ENCODE measurements around the gene ATXN7L1. TPM values are rescaled to one million over a fixed set of nuclear protein-coding genes. Genes with fewer than 3 reads are reported as not detected.

ATXN7L1 gene
- total RNA-seq, 4 donors from 2014 or later = 8.0 to 14.1 (median 10.6) TPM

DNA sequence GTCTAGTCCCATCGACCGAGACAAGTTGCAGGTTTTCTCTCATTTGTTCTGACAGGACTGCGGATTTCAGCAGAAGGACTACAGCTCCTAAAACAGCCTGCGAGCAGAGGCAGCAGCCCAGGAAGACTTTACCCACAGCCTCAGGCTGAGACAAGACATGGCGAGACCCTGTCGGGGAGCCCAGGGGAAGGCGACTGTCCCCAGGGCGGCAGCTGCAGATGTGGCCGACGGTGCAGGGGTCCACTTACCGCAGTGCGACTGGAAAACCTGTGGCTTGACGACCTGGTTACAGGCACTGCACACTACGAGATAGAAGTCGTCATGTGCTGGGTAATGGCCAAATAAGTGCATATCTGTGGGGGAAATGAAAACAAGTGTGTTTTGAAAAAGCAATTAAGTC is 88.0 kb downstream of the ATXN7L1 start:
- Histone ChIP-seq H3K9me3 (no peaks in the 10 kb centered on the region), H3K4me3 (no peak overlapping the region), H3K4me1 (peaks cover under 1 to 44% (median 14%) of the 10 kb centered on the region in 3 donors), H3K27ac (no peak overlapping the region), H3K27me3 (no peaks in the 10 kb centered on the region), H3K36me3 (peaks cover 0 to 14% (median 3%) of the 10 kb centered on the region in 3 donors)
- WGBS, 2 donors = 84 to 92% methylated on average over 11 of the region's 15 CpGs
- no peak for TF ChIP-seq POLR2A (IDR thresholded peaks at IDR 0.05)
- TF ChIP-seq, protein P1, sequence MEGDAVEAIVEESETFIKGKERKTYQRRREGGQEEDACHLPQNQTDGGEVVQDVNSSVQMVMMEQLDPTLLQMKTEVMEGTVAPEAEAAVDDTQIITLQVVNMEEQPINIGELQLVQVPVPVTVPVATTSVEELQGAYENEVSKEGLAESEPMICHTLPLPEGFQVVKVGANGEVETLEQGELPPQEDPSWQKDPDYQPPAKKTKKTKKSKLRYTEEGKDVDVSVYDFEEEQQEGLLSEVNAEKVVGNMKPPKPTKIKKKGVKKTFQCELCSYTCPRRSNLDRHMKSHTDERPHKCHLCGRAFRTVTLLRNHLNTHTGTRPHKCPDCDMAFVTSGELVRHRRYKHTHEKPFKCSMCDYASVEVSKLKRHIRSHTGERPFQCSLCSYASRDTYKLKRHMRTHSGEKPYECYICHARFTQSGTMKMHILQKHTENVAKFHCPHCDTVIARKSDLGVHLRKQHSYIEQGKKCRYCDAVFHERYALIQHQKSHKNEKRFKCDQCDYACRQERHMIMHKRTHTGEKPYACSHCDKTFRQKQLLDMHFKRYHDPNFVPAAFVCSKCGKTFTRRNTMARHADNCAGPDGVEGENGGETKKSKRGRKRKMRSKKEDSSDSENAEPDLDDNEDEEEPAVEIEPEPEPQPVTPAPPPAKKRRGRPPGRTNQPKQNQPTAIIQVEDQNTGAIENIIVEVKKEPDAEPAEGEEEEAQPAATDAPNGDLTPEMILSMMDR (IDR thresholded peaks at IDR 0.05) = no peak
- intact Hi-C loops (cut with DNase I) = no loop called here
- DNase-seq = no peak

DNA sequence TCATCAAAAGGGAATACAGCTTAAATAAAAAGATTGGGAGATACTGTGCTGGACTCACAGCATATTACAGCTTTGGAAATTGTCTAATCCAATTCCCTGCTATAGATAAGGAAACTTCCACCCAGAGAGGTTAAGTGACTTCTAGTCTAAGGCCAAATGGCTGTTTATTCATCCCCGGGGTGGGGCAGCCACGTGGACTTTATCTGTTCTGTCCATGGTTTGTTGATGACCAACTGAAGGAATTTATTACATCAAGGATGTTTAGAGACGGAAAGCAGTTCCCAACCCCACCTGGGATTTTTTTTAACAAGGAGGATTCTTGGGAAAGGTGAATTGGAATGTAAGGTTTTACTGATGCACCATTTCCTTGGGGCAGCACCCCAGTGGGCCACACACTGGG is 88.6 kb downstream of the ATXN7L1 start:
- H3K9me3 ChIP-seq = no peaks in the 10 kb centered on the region
- no peak for TF ChIP-seq POLR2A (IDR thresholded peaks at IDR 0.05)
- TF ChIP-seq, protein P1 (IDR thresholded peaks at IDR 0.05) = no peak
- no peak for DNase-seq
- WGBS, 2 donors = 61 to 70% methylated on average over 3 of the region's 3 CpGs
- H3K27ac ChIP-seq = no peak overlapping the region
- intact Hi-C loops (cut with DNase I) = no loop called here
- no peaks in the 10 kb centered on the region for H3K27me3 ChIP-seq
- no peak overlapping the region for H3K4me3 ChIP-seq
- H3K36me3 ChIP-seq = peaks cover 0 to 17% (median 3%) of the 10 kb centered on the region in 3 donors
- peaks cover 0 to 44% (median 14%) of the 10 kb centered on the region in 3 donors for H3K4me1 ChIP-seq

DNA sequence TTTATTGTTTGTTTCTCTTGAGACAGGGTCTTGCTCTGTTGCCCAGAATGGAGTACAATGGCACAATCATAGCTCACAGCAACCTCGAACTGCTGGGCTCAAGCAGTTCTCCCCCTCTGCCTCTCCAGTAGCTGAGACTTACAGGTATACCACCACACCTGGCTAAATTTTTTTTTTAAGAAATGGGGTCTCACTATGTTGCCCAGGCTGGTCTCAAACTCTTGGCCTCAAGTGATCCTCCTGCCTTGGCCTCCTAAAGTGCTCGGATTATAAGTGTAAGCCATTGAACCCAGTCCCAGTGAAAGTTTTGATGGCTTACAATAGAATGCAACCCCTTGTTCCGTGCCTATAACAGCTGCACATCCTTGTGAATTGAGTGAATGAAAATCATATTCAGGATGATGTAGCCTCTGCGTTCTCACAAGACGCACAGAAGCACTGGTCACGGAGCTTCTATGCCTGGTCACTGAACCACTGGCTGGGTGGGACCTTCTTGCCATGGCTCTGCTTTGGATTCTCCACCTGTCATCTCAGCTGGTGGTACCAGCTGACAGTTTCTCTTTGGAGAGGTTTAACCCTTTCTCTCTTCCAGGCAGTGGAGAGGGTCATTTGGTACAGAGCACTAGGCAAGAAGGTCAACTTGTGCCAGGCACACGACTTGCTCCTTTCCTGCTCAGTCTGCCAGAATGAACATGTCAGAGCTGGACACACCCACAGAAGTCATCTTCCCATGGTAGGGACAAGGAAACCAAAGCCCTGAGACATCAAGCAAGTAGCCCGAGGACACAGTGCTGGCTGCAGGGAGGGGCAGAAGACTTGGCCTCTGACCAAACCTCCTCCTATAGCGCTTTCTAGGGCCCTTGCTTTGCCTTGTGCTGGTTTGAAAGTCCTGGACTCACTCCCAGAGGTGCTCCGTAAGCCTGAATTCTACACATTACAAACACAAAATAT is 89.6 kb downstream of the ATXN7L1 start:
- TF ChIP-seq, protein P1 (IDR thresholded peaks at IDR 0.05) = no peak
- TF ChIP-seq POLR2A (IDR thresholded peaks at IDR 0.05) = no peak
- no peak overlapping the region for H3K4me3 ChIP-seq
- peaks cover 0 to 41% (median 10%) of the 10 kb centered on the region in 3 donors for H3K4me1 ChIP-seq
- intact Hi-C loops (cut with DNase I) = no loop called here
- no peak for DNase-seq
- 68 to 70% methylated on average over 8 to 10 of the region's 10 CpGs for WGBS, 2 donors
- H3K27ac ChIP-seq = no peak overlapping the region
- H3K36me3 ChIP-seq = peaks cover 0 to 22% (median 3%) of the 10 kb centered on the region in 3 donors
- no peaks in the 10 kb centered on the region for H3K9me3 ChIP-seq
- H3K27me3 ChIP-seq = no peaks in the 10 kb centered on the region

DNA sequence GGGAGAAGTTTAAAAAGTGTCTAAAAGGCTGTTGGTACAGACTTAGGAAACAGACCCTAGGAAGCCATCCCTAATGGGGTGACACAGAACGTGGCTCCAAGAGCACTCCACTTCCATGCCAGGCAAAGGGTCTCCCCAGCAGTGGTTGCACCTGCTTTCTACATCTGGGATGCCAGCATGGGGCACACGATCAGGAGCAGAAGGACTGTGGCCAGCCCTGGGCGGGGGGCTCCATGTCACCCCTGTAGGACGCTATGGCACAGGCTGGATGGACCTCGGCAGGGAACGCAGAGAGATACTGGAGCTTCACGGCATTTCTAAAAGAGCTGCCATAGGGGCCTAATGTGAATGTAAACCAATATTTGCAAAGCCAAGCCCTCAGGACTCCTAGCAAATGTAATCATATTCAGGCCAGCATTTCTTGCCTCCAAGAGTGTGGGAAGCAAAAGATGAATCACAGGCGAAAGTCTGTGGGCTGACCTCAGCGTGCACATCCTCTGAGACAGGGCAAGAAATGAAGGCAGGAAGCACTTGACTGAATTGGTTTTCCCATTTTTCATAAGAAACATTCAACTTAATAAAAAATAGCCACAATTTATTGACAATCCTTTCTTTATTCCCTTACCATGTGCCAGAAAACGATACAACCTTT is 93.9 kb downstream of the ATXN7L1 start:
- WGBS, 2 donors = 75 to 76% methylated on average over 7 to 8 of the region's 10 CpGs
- Histone ChIP-seq H3K9me3 (no peaks in the 10 kb centered on the region), H3K4me3 (no peak overlapping the region), H3K27ac (no peak overlapping the region), H3K27me3 (no peaks in the 10 kb centered on the region), H3K4me1 (peaks cover 0 to 35% (median under 1%) of the 10 kb centered on the region in 3 donors), H3K36me3 (peaks cover 0 to 12% (median 3%) of the 10 kb centered on the region in 3 donors)
- intact Hi-C loops (cut with DNase I) = no loop called here
- DNase-seq = no peak
- TF ChIP-seq, protein P1 (IDR thresholded peaks at IDR 0.05) = no peak
- no peak for TF ChIP-seq POLR2A (IDR thresholded peaks at IDR 0.05)

Measured in esophagus squamous epithelium (tissue), 5 donors.